ENCODE data around the gene CXCR4. TPM values are rescaled to one million over a fixed set of nuclear protein-coding genes. Genes with fewer than 3 reads are reported as not detected.
A peak's percentile ranks its signal among the peaks of the same experiment; 100 is the strongest.
"Not testable (repeated sequence)": the region's sequence is repeated elsewhere in the genome, so short reads cannot be mapped to it uniquely, and the experiment has no call there.

CXCR4 gene
- total and polyA plus RNA-seq, 5 donors from 2014 or later = 536 to 2,224 (median 590) TPM

DNA sequence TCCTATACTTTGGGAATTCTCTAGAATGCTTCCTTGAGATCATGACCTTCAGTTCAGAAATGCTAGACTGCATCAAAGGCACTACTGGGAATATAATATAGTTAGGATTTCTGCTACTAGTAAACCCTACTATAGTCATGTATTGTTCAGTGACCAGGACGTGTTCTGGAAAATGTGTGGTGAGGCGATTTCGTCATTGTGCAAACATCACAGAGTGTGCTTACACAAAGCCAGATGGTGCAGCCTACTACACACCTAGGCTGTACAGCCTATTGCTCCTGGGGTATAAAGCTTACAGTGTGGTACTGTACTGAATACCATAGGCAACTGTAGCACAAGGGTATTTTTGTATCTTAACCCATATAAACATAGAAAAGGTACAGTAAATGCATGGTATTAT lies 13.0 kb downstream of the CXCR4 start:
- H3K4me1 Mint-ChIP-seq = peaks cover 0 to 6% (median 4%) of the 10 kb centered on the region in 4 donors
- ATAC-seq (ENCODE audit: low read depth in 2 of 2) (no peak), DNase-seq (no peak)
- no peak overlapping the region for H3K4me3 ChIP-seq (ENCODE audit: low read depth, low read length)
- H3K36me3 Mint-ChIP-seq = no peaks in the 10 kb centered on the region
- H3K36me3 ChIP-seq (ENCODE audit: control insufficient read depth, insufficient read depth, low read length) = no peaks in the 10 kb centered on the region
- H3K9me3 Mint-ChIP-seq = peaks cover 0 to 2% (median 0%) of the 10 kb centered on the region in 7 donors
- H3K27ac Mint-ChIP-seq = no peak overlapping the region
- no peaks in the 10 kb centered on the region for H3K4me1 ChIP-seq (ENCODE audit: control insufficient read depth, insufficient read depth, low read length, poor library complexity, severe bottlenecking)
- no peaks in the 10 kb centered on the region for H3K9me3 ChIP-seq (ENCODE audit: control insufficient read depth in 2 of 2, low read length in 2 of 2)
- peaks cover 7% of the 10 kb centered on the region for H3K27me3 Mint-ChIP-seq
- H3K27ac ChIP-seq (ENCODE audit: insufficient read depth, low read length, poor library complexity, severe bottlenecking) = no peak overlapping the region
- no peak overlapping the region for H3K4me3 Mint-ChIP-seq
- H3K27me3 ChIP-seq (ENCODE audit: control insufficient read depth, insufficient read depth, low read length) = no peaks in the 10 kb centered on the region

DNA sequence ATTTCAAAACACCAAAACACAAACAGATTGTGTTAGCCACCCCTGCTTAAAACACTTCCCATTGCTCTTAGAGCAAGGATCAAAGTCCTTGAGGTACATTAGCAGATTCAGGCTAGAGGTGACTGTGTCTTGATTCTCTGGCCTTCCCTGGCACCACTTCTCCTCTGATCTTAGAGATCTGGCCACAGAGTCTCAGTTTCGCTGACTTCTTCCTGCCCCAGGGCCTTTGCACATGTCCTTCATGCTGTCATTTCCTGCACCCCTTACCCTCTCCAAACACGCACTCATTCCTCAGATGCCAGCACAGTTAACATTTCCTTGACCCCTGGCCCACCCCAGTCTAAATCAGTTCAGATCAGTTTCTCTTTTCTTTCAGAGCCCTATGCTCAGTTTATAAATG lies 16.9 kb downstream of the CXCR4 start:
- no peak overlapping the region for H3K4me3 ChIP-seq (ENCODE audit: low read depth, low read length)
- peak overlapping the region in 2 of 3 donors; percentile 80 to 97 for H3K27ac Mint-ChIP-seq
- H3K36me3 Mint-ChIP-seq = no peaks in the 10 kb centered on the region
- DNase-seq (no peak), ATAC-seq (ENCODE audit: low read depth in 2 of 2) (no peak)
- H3K4me1 ChIP-seq (ENCODE audit: control insufficient read depth, insufficient read depth, low read length, poor library complexity, severe bottlenecking) = no peaks in the 10 kb centered on the region
- H3K27me3 ChIP-seq (ENCODE audit: control insufficient read depth, insufficient read depth, low read length) = no peaks in the 10 kb centered on the region
- H3K9me3 Mint-ChIP-seq = peaks cover 0 to 2% (median 0%) of the 10 kb centered on the region in 7 donors
- H3K4me1 Mint-ChIP-seq = peaks cover 3 to 14% (median 7%) of the 10 kb centered on the region in 4 donors
- no peaks in the 10 kb centered on the region for H3K27me3 Mint-ChIP-seq
- no peaks in the 10 kb centered on the region for H3K36me3 ChIP-seq (ENCODE audit: control insufficient read depth, insufficient read depth, low read length)
- no peak overlapping the region for H3K4me3 Mint-ChIP-seq
- H3K27ac ChIP-seq (ENCODE audit: insufficient read depth, low read length, poor library complexity, severe bottlenecking) = no peak overlapping the region
- no peaks in the 10 kb centered on the region for H3K9me3 ChIP-seq (ENCODE audit: control insufficient read depth in 2 of 2, low read length in 2 of 2)

- Mint-ChIP-seq H3K4me1 (peaks cover 3 to 14% (median 7%) of the 10 kb centered on the region in 4 donors), H3K4me3 (no peak overlapping the region), H3K27me3 (no peaks in the 10 kb centered on the region), H3K36me3 (no peaks in the 10 kb centered on the region), H3K9me3 (peaks cover 0 to 2% (median 0%) of the 10 kb centered on the region in 7 donors), H3K27ac (peak overlapping the region in 2 of 3 donors; percentile 6 to 17)
- DNase-seq = no peak
- Histone ChIP-seq H3K9me3 (ENCODE audit: control insufficient read depth in 2 of 2, low read length in 2 of 2) (no peaks in the 10 kb centered on the region), H3K4me1 (ENCODE audit: control insufficient read depth, insufficient read depth, low read length, poor library complexity, severe bottlenecking) (no peaks in the 10 kb centered on the region), H3K27me3 (ENCODE audit: control insufficient read depth, insufficient read depth, low read length) (no peaks in the 10 kb centered on the region), H3K36me3 (ENCODE audit: control insufficient read depth, insufficient read depth, low read length) (no peaks in the 10 kb centered on the region), H3K27ac (ENCODE audit: insufficient read depth, low read length, poor library complexity, severe bottlenecking) (no peak overlapping the region), H3K4me3 (ENCODE audit: low read depth, low read length) (no peak overlapping the region)
- ATAC-seq (ENCODE audit: low read depth in 2 of 2) = no peak
Observed at GRCh38 chr2:136098441-136098840, 19.5 kb downstream of the CXCR4 start.

DNA sequence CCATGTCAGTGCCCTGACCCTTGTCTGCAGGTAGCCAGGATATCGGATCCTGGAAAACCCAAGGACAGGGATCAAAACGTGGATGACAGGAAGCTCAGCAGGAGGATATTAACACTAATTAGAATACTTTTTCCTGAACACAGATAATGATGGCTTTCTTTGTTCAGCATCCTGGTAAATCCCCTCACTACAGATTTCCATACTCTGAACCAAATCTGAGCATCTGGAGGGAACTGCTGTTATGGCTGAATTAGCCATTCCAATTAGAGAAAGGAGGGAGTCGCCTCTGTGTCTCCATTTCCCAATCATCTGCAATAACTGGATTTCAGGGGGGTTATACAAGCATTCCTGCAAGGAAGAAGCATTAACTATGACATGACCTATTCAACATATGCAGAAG lies 24.4 kb downstream of the CXCR4 start:
- H3K4me1 Mint-ChIP-seq = peaks cover 9 to 19% (median 16%) of the 10 kb centered on the region in 4 donors
- peaks cover 0 to 1% (median 0%) of the 10 kb centered on the region in 7 donors for H3K9me3 Mint-ChIP-seq
- DNase-seq (no peak), ATAC-seq (ENCODE audit: low read depth in 2 of 2) (no peak)
- Histone ChIP-seq H3K27me3 (ENCODE audit: control insufficient read depth, insufficient read depth, low read length) (no peaks in the 10 kb centered on the region), H3K9me3 (ENCODE audit: control insufficient read depth in 2 of 2, low read length in 2 of 2) (no peaks in the 10 kb centered on the region), H3K4me3 (ENCODE audit: low read depth, low read length) (no peak overlapping the region), H3K27ac (ENCODE audit: insufficient read depth, low read length, poor library complexity, severe bottlenecking) (no peak overlapping the region), H3K36me3 (ENCODE audit: control insufficient read depth, insufficient read depth, low read length) (no peaks in the 10 kb centered on the region), H3K4me1 (ENCODE audit: control insufficient read depth, insufficient read depth, low read length, poor library complexity, severe bottlenecking) (no peaks in the 10 kb centered on the region)
- H3K27me3 Mint-ChIP-seq = no peaks in the 10 kb centered on the region
- H3K4me3 Mint-ChIP-seq = no peak overlapping the region
- no peaks in the 10 kb centered on the region for H3K36me3 Mint-ChIP-seq
- H3K27ac Mint-ChIP-seq = peak overlapping the region in 1 of 3 donors; percentile 21

DNA sequence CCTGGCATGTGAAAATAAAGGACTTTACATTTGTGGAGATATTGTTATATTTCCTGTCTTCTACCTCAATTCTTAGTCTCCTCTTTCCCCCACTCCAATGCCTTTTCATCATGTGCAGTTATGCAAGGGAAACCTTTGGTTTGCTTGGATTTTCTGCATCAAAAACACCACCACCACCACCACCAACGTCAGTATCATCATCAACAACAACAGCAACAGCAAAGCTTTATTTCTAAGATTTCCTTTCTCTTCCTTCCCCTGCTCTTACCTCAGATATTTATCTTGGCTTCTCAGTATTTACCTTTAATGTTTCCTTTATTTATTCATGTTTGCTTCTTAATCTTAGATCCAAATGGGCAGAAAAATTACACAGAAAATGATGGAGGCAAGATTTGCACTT lies 26.1 kb downstream of the CXCR4 start:
- DNase-seq (no peak), ATAC-seq (ENCODE audit: low read depth in 2 of 2) (no peak)
- Histone ChIP-seq H3K9me3 (ENCODE audit: control insufficient read depth in 2 of 2, low read length in 2 of 2) (no peaks in the 10 kb centered on the region), H3K4me1 (ENCODE audit: control insufficient read depth, insufficient read depth, low read length, poor library complexity, severe bottlenecking) (no peaks in the 10 kb centered on the region), H3K36me3 (ENCODE audit: control insufficient read depth, insufficient read depth, low read length) (no peaks in the 10 kb centered on the region), H3K27me3 (ENCODE audit: control insufficient read depth, insufficient read depth, low read length) (no peaks in the 10 kb centered on the region), H3K27ac (ENCODE audit: insufficient read depth, low read length, poor library complexity, severe bottlenecking) (no peak overlapping the region), H3K4me3 (ENCODE audit: low read depth, low read length) (no peak overlapping the region)
- H3K36me3 Mint-ChIP-seq = no peaks in the 10 kb centered on the region
- H3K9me3 Mint-ChIP-seq = no peaks in the 10 kb centered on the region
- H3K27ac Mint-ChIP-seq = peak overlapping the region in 2 of 3 donors; percentile 3 to 59
- peaks cover 9 to 19% (median 10%) of the 10 kb centered on the region in 4 donors for H3K4me1 Mint-ChIP-seq
- H3K27me3 Mint-ChIP-seq = no peaks in the 10 kb centered on the region
- no peak overlapping the region for H3K4me3 Mint-ChIP-seq

GRCh38 chr2:136087901-136088460 lies 30.0 kb downstream of the CXCR4 start:
- not testable (repeated sequence) for H3K9me3 Mint-ChIP-seq; H3K27me3 ChIP-seq (ENCODE audit: control insufficient read depth, insufficient read depth, low read length); ATAC-seq (ENCODE audit: low read depth in 2 of 2); H3K4me1 ChIP-seq (ENCODE audit: control insufficient read depth, insufficient read depth, low read length, poor library complexity, severe bottlenecking); H3K4me3 ChIP-seq (ENCODE audit: low read depth, low read length); H3K36me3 ChIP-seq (ENCODE audit: control insufficient read depth, insufficient read depth, low read length); H3K9me3 ChIP-seq (ENCODE audit: control insufficient read depth in 2 of 2, low read length in 2 of 2); H3K4me3 Mint-ChIP-seq; H3K27ac ChIP-seq (ENCODE audit: insufficient read depth, low read length, poor library complexity, severe bottlenecking); H3K27me3 Mint-ChIP-seq; H3K27ac Mint-ChIP-seq; H3K36me3 Mint-ChIP-seq; DNase-seq
- H3K4me1 Mint-ChIP-seq = peaks cover 9 to 18% (median 10%) of the 10 kb centered on the region in 4 donors

- no peaks in the 10 kb centered on the region for H3K36me3 Mint-ChIP-seq
- DNase-seq (no peak), ATAC-seq (ENCODE audit: low read depth in 2 of 2) (no peak)
- Histone ChIP-seq H3K9me3 (ENCODE audit: control insufficient read depth in 2 of 2, low read length in 2 of 2) (no peaks in the 10 kb centered on the region), H3K4me1 (ENCODE audit: control insufficient read depth, insufficient read depth, low read length, poor library complexity, severe bottlenecking) (no peaks in the 10 kb centered on the region), H3K27me3 (ENCODE audit: control insufficient read depth, insufficient read depth, low read length) (no peaks in the 10 kb centered on the region), H3K36me3 (ENCODE audit: control insufficient read depth, insufficient read depth, low read length) (no peaks in the 10 kb centered on the region), H3K4me3 (ENCODE audit: low read depth, low read length) (no peak overlapping the region), H3K27ac (ENCODE audit: insufficient read depth, low read length, poor library complexity, severe bottlenecking) (no peak overlapping the region)
- peak overlapping the region in 2 of 3 donors; percentile 67 to 75 for H3K27ac Mint-ChIP-seq
- H3K4me3 Mint-ChIP-seq = no peak overlapping the region
- peaks cover under 1 to 6% (median 2%) of the 10 kb centered on the region in 4 donors for H3K4me1 Mint-ChIP-seq
- H3K27me3 Mint-ChIP-seq = no peaks in the 10 kb centered on the region
- H3K9me3 Mint-ChIP-seq = peaks cover 0 to 1% (median 0%) of the 10 kb centered on the region in 7 donors
Observed at GRCh38 chr2:136086253-136087016, 31.5 kb downstream of the CXCR4 start.
